ENCODE measurements around the gene PTPRD.
"Not testable (repeated sequence)": the region's sequence is repeated elsewhere in the genome, so short reads cannot be mapped to it uniquely, and the experiment has no call there.

PTPRD gene

GRCh38 chr9:9560382-9561035 is 1052.3 kb downstream of the PTPRD start:
- no peak for DNase-seq

- DNase-seq = no peak
Observed at GRCh38 chr9:9558907-9559306, 1053.9 kb downstream of the PTPRD start.

- no peak for DNase-seq
Observed at GRCh38 chr9:9557804-9558334, 1054.9 kb downstream of the PTPRD start.

- DNase-seq = no peak
Observed at GRCh38 chr9:9556865-9557803, 1055.7 kb downstream of the PTPRD start.

GRCh38 chr9:9552665-9553064 is 1060.1 kb downstream of the PTPRD start:
- peak in 1 of 2 experiments; percentile 62 for DNase-seq

GRCh38 chr9:9538766-9539165 is 1074.0 kb downstream of the PTPRD start:
- no peak for DNase-seq

- DNase-seq = peak; percentile 60 to 92
Observed at GRCh38 chr9:9538356-9538755, 1074.4 kb downstream of the PTPRD start.

- DNase-seq = no peak
Observed at GRCh38 chr9:9536523-9536922, 1076.3 kb downstream of the PTPRD start.

GRCh38 chr9:9523476-9524139 is 1089.2 kb downstream of the PTPRD start:
- no peak for DNase-seq

- DNase-seq = no peak
Observed at GRCh38 chr9:9522406-9522805, 1090.4 kb downstream of the PTPRD start.

GRCh38 chr9:9521033-9521779 is 1091.6 kb downstream of the PTPRD start:
- no peak for DNase-seq

- no peak for DNase-seq
Observed at GRCh38 chr9:9504869-9505268, 1107.9 kb downstream of the PTPRD start.

GRCh38 chr9:9499546-9499945 is 1113.3 kb downstream of the PTPRD start:
- DNase-seq = peak in 1 of 2 experiments; percentile 30

GRCh38 chr9:9498846-9499245 is 1114.0 kb downstream of the PTPRD start:
- no peak for DNase-seq

GRCh38 chr9:9498128-9498527 is 1114.7 kb downstream of the PTPRD start:
- no peak for DNase-seq

- DNase-seq = no peak
Observed at GRCh38 chr9:9494336-9494735, 1118.5 kb downstream of the PTPRD start.

- no peak for DNase-seq
Observed at GRCh38 chr9:9492506-9492905, 1120.3 kb downstream of the PTPRD start.

- no peak for DNase-seq
Observed at GRCh38 chr9:9489183-9489582, 1123.6 kb downstream of the PTPRD start.

GRCh38 chr9:9483175-9483574 is 1129.6 kb downstream of the PTPRD start:
- DNase-seq = no peak

- no peak for DNase-seq
Observed at GRCh38 chr9:9478741-9479140, 1134.1 kb downstream of the PTPRD start.

GRCh38 chr9:9469271-9469670 is 1143.5 kb downstream of the PTPRD start:
- no peak for DNase-seq

- DNase-seq = not testable (repeated sequence)
Observed at GRCh38 chr9:9441874-9442273, 1170.9 kb downstream of the PTPRD start.

- no peak for DNase-seq
Observed at GRCh38 chr9:9437641-9438040, 1175.2 kb downstream of the PTPRD start.
